ENCODE measurements around the gene PNP. TPM values are rescaled to one million over a fixed set of nuclear protein-coding genes. Genes with fewer than 3 reads are reported as not detected.

The PNP gene
- total and polyA plus RNA-seq, 2 of the 8 experiments (the other 6 are each of a cell fraction or from before 2014, with no cell fraction given), result 108 to 130 TPM

GRCh38 chr14:20493634-20494033, 24.4 kb downstream of the PNP start:
- Histone ChIP-seq H4K91ac (replicated peaks; ENCODE audit: insufficient read length, low read length) (no peak overlapping the region), H3K4me2 (ENCODE audit: insufficient read depth in 1 of 2, low read depth in 2 of 2, low read length in 2 of 2) (no peak overlapping the region), H4K8ac (ENCODE audit: extremely low read depth, insufficient read depth, low read length) (no peak overlapping the region), H3K23ac (ENCODE audit: insufficient read length) (no peak overlapping the region), H3K36me3 (ENCODE audit: control insufficient read depth in 2 of 4, insufficient read depth in 4 of 4, low read length in 3 of 4) (no peaks in the 10 kb centered on the region), H3K18ac (ENCODE audit: extremely low read depth, low read length) (no peak overlapping the region), H3K27ac (ENCODE audit: low read depth, low read length) (no peak overlapping the region), H2BK15ac (ENCODE audit: low read length) (no peak overlapping the region), H4K20me1 (replicated peaks in 1 of 2; ENCODE audit: control insufficient read depth in 1 of 2, insufficient read depth in 2 of 2, low read length in 2 of 2) (no peaks in the 10 kb centered on the region), H3K56ac (replicated peaks; ENCODE audit: insufficient read length, low read depth, low read length) (no peak overlapping the region), H3K9me3 (ENCODE audit: insufficient read depth in 2 of 2, low read depth in 1 of 2, low read length in 1 of 2) (peaks cover 0 to 5% of the 10 kb centered on the region in 2 experiments; a peak in 2 of 4 replicates), H3K27me3 (replicated peaks in 1 of 4; ENCODE audit: control insufficient read depth in 3 of 4, extremely low read depth in 1 of 4, insufficient read depth in 3 of 4, low read length in 3 of 4) (no peaks in the 10 kb centered on the region), H3K4ac (replicated peaks; ENCODE audit: insufficient read length, low read depth, low read length) (no peak overlapping the region), H3K79me1 (ENCODE audit: low read depth, low read length) (no peaks in the 10 kb centered on the region), H3K9ac (replicated peaks in 1 of 4; ENCODE audit: extremely low read depth in 1 of 4, low read depth in 3 of 4, low read length in 3 of 4) (no peak overlapping the region), H2BK20ac (ENCODE audit: low read length) (no peak overlapping the region), H2BK120ac (replicated peaks; ENCODE audit: low read depth, low read length) (no peak overlapping the region), H4K5ac (ENCODE audit: insufficient read length, low read depth, low read length) (no peak overlapping the region), H3K14ac (ENCODE audit: insufficient read length) (no peak overlapping the region), H2AFZ (ENCODE audit: low read length) (peak overlapping the region; percentile 70; the same call in 1 of the 2 replicates), H3K23me2 (ENCODE audit: low read depth, low read length) (peaks cover 2% of the 10 kb centered on the region; the same call in 1 of the 2 replicates), H3K4me3 (ENCODE audit: extremely low read depth in 1 of 4, insufficient read depth in 2 of 4, low read depth in 3 of 4, low read length in 4 of 4) (no peak overlapping the region), H3K79me2 (ENCODE audit: control insufficient read depth in 1 of 2, insufficient read depth in 2 of 2, low read length in 2 of 2) (no peaks in the 10 kb centered on the region), H2BK5ac (ENCODE audit: low read depth, low read length) (no peak overlapping the region), H3K4me1 (replicated peaks in 1 of 4; ENCODE audit: control insufficient read depth in 3 of 4, insufficient read depth in 4 of 4, low read length in 3 of 4) (peaks cover 0 to 5% (median 2%) of the 10 kb centered on the region in 4 experiments; a peak in 2 of 7 replicates), H2AK5ac (ENCODE audit: low read depth, low read length) (no peak overlapping the region), H2BK12ac (ENCODE audit: low read depth, low read length) (no peak overlapping the region)
- no peak for DNase-seq (ENCODE audit: low read depth in 1 of 2, low spot score in 2 of 2)
- no peak for FAIRE-seq
- POLR2A ChIA-PET (ENCODE audit: partially characterized antibody), result interaction anchor here (1.2 to 1.5 kb wide), 3 partner anchors 24 to 38 kb away, joined by 4 to 10 read pairs (median 4); partner anchors contain the start of genes APEX1, OSGEP and PNP
- CTCF ChIA-PET (ENCODE audit: partially characterized antibody), result interaction anchor here (0.6 to 1.9 kb wide), 6 partner anchors 10 to 120 kb away, joined by 3 to 7 read pairs (median 4); no protein-coding TSS in a partner anchor
- WGBS, 2 experiments (ENCODE audit: extremely low coverage in 1 of 2, insufficient coverage in 1 of 2, insufficient read length in 1 of 2, insufficient replicate concordance in 2 of 2, low coverage in 1 of 2, low lambda C conversion rate in 2 of 2, missing lambda C conversion rate in 1 of 2), result 95% methylated on average over 2 of the region's 2 CpGs; no CpG with 5 or more reads in 1 of the 2 experiments
- TF ChIP-seq SP1 (IDR thresholded peaks at IDR 0.05; ENCODE audit: low read depth, low read length), result no peak
- no peak for TF ChIP-seq NANOG (IDR thresholded peaks at IDR 0.05; ENCODE audit: insufficient read depth, low read depth, low read length, poor library complexity, severe bottlenecking)
- TF ChIP-seq NRF1 (IDR thresholded peaks at IDR 0.05; ENCODE audit: low read depth, low read length), result no peak
